GM20000 (cell line): ENCODE results near the gene KCNIP3.

ENCODE experiments used
- DNase-seq: peaks from one replicate; pipeline ENCODE4 v3.0.0; 2012; ENCODE audit warnings: low spot score
- CTCF ChIP-seq: IDR thresholded peaks from 2 replicates; pipeline ENCODE4 v1.5.1; 2012; ENCODE audit warnings: mild to moderate bottlenecking, control low read depth; ENCODE audit errors: extremely low read depth, missing control alignments

Gene KCNIP3

DNA sequence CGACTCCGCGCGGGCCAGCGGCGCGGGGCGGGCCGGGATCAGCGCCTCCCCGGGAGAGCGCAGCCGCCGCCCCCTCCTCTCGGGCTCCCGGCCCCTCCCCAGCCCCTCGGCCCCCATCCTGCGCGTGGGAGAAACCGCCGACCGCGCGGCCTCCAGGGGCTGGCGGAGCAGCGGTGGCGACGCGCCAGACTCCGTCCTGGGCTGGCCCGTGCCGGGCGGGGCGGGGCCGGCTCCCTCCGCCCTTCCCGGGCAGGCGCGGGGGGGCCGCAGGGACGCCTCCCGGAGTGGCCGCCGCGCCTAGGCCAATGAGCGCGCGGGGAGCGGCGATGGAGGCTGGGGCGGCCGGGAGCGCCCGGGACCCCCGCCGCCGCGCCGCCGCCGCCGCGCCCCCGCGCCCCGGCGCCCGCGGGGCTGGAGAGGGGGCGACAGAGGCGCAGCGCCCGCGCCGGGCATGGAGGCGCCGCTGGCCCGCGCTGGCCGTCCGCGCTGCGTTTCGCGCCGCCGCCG is 49.1 kb downstream of the KCNIP3 start:
- TF ChIP-seq CTCF = no peak
- DNase-seq = peak; percentile 67

- TF ChIP-seq CTCF = no peak
- DNase-seq = no peak
These were observed 49.9 kb downstream of the KCNIP3 start for GRCh38 chr2:95346738-95347671.

DNA sequence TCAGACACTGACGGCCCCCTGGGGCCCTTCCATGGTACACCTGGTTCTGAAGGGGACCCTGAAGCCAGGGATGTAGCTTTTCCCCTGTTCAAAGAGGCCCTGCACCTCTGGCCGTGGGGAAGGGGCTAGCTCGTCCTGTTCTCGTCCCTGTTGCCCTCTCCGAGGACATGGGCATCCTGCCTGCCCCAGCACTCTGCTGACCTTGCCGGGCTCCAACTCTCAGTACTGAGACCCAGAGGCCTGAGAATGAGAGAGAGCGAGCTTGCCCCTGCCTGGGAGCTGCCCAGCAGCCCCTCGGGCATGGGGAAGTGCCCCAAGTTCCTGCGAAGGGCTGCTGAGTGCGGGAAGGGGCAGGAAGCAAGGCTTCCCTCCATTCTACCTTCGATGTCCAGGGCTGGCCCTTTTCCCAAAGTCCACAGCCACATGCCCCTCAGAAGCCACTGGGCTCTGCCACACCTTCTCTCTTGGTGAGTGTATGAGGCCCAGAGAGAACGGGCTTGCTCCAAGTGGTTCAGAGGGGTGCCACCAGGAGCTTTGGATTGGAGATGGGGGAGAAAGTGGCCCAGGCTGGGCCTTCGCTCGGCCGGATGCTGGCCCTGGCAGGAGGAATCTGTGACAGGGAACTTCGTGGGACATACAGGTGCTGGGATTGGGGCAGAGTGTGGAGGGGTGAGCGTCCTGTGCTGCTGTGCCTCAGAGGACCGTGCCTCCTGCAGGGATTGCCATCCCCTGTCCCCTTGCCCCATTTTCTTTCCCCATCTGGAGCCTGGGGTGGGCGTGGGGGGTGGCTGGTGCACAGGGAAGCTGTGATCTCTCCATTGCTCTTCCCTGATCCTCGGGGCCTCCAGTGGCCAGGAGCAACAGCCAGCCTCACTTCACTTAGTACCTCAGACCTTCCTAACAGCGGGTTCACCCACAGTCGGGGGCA is 50.8 kb downstream of the KCNIP3 start:
- no peak for DNase-seq

DNA sequence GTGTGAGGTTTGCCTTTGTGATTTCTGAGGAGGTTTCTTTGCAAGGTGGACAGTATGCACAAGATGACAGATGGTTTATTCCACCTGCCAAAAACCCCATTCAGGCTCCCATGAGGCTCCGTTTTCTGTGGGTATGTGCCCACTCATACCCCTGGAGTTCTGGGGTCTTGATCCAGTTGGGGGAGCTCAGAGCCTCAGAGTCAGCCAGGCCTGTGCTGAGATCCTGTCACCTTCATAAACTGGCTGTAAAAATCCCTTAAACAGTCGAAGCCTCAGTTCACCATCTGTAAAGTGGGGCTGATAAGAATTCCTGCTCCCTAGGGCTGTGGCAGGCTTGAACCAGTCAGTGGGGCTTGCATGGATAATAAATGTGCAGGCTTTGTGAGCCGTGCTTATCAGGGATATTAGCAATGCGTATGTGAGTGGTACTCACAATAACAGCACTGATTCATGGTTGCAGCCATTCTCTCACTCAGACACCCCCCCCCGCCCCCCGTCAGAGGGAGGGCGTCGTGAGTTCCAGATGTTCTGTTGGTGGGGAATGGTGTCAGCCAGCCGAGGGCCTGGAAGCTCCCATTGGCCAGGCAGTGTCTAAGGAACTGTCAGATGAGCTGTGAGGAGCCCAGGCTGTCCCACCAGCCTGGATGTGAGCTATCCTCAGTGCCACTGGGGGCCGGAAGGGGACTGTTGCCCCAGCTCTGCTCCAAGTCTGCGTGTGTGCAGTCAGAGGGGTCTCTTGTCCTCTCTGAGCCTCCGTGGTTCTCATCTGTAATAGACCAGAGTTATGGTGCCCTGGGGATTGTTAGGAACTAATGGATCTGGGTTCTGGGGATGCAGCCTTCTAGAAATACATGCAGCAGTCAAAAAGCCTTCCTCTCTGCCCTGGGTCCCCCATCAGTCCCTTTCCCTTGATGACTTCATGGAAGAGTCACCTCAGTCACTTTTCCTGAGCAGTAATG is 51.7 kb downstream of the KCNIP3 start:
- DNase-seq = no peak

More for the DNA sequence above, 50.8 kb downstream of the KCNIP3 start:
- no peak for TF ChIP-seq CTCF

GRCh38 chr2:95349568-95350322 is 52.6 kb downstream of the KCNIP3 start:
- DNase-seq = no peak
- no peak for TF ChIP-seq CTCF

More for the DNA sequence above, 51.7 kb downstream of the KCNIP3 start:
- no peak for TF ChIP-seq CTCF

DNA sequence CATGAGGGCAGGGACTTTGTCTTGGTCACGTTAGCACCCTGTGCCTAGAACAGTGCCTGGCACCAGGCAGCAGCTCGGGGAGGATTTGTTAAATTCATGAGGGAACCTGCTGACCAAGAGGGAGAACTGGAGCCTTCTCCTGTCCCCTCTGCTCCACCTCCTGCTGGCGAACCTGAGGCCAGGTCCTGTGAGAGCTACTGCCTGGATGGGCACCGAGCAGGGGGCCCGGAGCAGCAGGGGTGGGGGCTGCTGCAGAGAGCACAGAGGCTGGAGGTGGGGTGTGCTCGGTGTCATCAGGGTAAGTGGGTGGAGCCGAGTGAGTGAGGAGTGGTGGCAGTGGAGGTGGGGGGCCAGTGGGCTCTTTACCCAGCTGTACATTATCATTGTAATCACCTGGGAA is 53.2 kb downstream of the KCNIP3 start:
- TF ChIP-seq CTCF = no peak
- DNase-seq = no peak
